DOHH2 (cell line): ENCODE measurements around the gene KRTAP10-3.

Experiments used
- H3F3A ChIP-seq: fragments of 200-600 bp; sonication (generic), shearing (Covaris generic); 2 replicates; pipeline ENCODE4 v1.6.0; 2016; ENCODE audit warnings: antibody characterized with exemption, mild to moderate bottlenecking; ENCODE audit not compliant: control insufficient read depth, insufficient read depth
- H3K27ac ChIP-seq: fragments of 200-600 bp; sonication (generic); 2 replicates; pipeline ENCODE4 v1.5.1; 2014; ENCODE audit warnings: low read depth, mild to moderate bottlenecking, low read length, moderate library complexity
- H3K27me3 ChIP-seq: fragments of 200-600 bp; sonication (generic); 2 replicates; pipeline ENCODE4 v1.6.1; 2014; ENCODE audit warnings: mild to moderate bottlenecking, low read length, mixed read lengths; ENCODE audit not compliant: control insufficient read depth
- H3K36me3 ChIP-seq: fragments of 200-600 bp; sonication (generic); 2 replicates; pipeline ENCODE4 v1.6.1; 2014; ENCODE audit warnings: mild to moderate bottlenecking, low read length, moderate library complexity, mixed read lengths; ENCODE audit not compliant: control insufficient read depth
- H3K4me1 ChIP-seq: fragments of 200-600 bp; sonication (generic); 2 replicates; pipeline ENCODE4 v1.6.1; 2014; ENCODE audit warnings: mild to moderate bottlenecking, low read length, mixed read lengths; ENCODE audit not compliant: control insufficient read depth
- H3K4me2 ChIP-seq: fragments of 200-600 bp; sonication (generic); 2 replicates; pipeline ENCODE4 v1.6.0; 2014; ENCODE audit warnings: mild to moderate bottlenecking, low read length, moderate library complexity
- H3K4me3 ChIP-seq: fragments of 200-600 bp; sonication (generic); 2 replicates; pipeline ENCODE4 v1.5.1; 2014; ENCODE audit warnings: mild to moderate bottlenecking, low read length, mixed read lengths
- H3K79me2 ChIP-seq: fragments of 200-600 bp; sonication (generic); 2 replicates; pipeline ENCODE4 v1.6.1; 2014; ENCODE audit warnings: mild to moderate bottlenecking, low read length, mixed read lengths; ENCODE audit not compliant: control insufficient read depth
- H3K9me2 ChIP-seq: fragments of 200-600 bp; sonication (generic); replicated peaks from 2 replicates; pipeline ENCODE4 v1.6.1; 2014; ENCODE audit warnings: mild to moderate bottlenecking, low read length, mixed read lengths; ENCODE audit not compliant: control insufficient read depth
- H3K9me3 ChIP-seq: fragments of 200-600 bp; sonication (generic); 2 replicates; pipeline ENCODE4 v1.6.1; 2014; ENCODE audit warnings: antibody characterized with exemption, low read length, mixed read lengths; ENCODE audit not compliant: control insufficient read depth, insufficient read depth
- H4K20me1 ChIP-seq: fragments of 200-600 bp; sonication (generic); 2 replicates; pipeline ENCODE4 v1.6.0; 2014; ENCODE audit warnings: low read depth, mild to moderate bottlenecking, antibody characterized with exemption, low read length, moderate library complexity; ENCODE audit not compliant: control insufficient read depth, insufficient read depth
- EZH2phosphoT487 ChIP-seq: fragments of 200-600 bp; sonication (generic); IDR thresholded peaks from 2 replicates; pipeline ENCODE4 v1.6.1; 2017; ENCODE audit warnings: borderline replicate concordance, mild to moderate bottlenecking, antibody characterized with exemption, low read length, moderate library complexity, mixed read lengths
- TF ChIP-seq, protein P1 (sequence below): fragments of 200-600 bp; sonication (generic); IDR thresholded peaks from one replicate; pipeline ENCODE4 v1.5.1; 2014; ENCODE audit warnings: antibody characterized with exemption, mild to moderate bottlenecking, low read depth, low read length; ENCODE audit not compliant: poor library complexity, severe bottlenecking

The KRTAP10-3 gene

DNA sequence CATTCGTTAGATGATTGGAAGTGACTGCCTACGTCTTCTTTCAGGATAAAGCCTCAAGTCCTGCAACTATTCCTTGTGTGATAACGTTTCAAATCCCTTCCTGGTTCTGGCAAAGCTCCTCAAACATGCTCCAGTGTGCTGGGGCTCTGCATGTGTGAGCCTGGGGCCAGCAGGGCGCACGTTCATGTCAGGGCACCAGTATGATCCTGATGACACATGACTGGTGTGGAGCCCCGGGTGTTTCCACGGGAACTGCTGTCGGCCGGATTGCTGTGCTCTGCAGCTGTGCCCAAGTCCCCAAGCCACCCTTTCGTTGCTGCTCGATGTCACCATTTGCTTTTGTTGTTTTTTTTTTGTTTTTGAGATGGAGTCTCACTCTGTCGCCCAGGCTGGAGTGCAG, 39.9 kb downstream of the KRTAP10-3 start:
- Histone ChIP-seq H3K4me3 (no peak overlapping the region), H3K36me3 (no peaks in the 10 kb centered on the region), H3K27me3 (no peaks in the 10 kb centered on the region), H3K4me1 (no peaks in the 10 kb centered on the region), H3K9me2 (no peaks in the 10 kb centered on the region), H3F3A (no peaks in the 10 kb centered on the region), H3K4me2 (no peak overlapping the region), H4K20me1 (no peaks in the 10 kb centered on the region), H3K79me2 (no peaks in the 10 kb centered on the region), H3K9me3 (peaks cover 21% of the 10 kb centered on the region; the same call in 1 of the 2 replicates), H3K27ac (no peak overlapping the region)
- no peak for TF ChIP-seq EZH2phosphoT487
- TF ChIP-seq, protein P1, sequence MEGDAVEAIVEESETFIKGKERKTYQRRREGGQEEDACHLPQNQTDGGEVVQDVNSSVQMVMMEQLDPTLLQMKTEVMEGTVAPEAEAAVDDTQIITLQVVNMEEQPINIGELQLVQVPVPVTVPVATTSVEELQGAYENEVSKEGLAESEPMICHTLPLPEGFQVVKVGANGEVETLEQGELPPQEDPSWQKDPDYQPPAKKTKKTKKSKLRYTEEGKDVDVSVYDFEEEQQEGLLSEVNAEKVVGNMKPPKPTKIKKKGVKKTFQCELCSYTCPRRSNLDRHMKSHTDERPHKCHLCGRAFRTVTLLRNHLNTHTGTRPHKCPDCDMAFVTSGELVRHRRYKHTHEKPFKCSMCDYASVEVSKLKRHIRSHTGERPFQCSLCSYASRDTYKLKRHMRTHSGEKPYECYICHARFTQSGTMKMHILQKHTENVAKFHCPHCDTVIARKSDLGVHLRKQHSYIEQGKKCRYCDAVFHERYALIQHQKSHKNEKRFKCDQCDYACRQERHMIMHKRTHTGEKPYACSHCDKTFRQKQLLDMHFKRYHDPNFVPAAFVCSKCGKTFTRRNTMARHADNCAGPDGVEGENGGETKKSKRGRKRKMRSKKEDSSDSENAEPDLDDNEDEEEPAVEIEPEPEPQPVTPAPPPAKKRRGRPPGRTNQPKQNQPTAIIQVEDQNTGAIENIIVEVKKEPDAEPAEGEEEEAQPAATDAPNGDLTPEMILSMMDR, result no peak

DNA sequence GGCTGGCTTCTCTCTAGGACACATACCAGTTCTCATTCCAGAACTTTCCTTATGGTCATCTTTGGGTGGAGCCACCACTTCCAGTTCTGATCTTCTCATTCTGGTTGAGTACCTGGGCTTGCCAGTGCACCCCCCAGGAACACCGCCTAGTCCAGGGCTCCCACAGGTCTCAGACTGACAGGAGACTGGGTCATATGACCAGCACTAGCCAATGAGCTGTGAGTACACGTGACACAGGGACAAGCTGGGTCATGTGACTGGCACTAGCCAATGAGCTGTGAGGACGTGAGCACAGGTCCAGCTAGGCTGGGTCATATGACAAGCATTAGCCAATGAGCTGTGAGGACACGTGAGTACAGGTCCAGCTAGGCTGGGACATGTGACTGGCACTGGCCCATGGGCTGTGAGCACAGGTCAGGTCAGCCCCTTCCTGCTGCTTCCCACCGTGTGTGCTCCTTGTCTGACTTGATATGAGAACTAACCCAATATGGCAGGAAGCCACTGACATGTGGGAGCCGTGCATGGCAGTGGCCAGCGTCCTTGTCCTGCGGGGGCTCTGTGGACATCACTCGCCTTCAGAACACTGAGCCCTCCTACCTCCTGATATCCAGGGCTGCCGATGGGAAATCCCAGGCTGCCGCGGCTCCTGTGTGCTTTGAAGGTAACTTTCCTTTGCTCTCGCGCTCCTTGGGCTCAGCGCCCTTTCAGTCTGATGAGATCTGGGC, 41.3 kb downstream of the KRTAP10-3 start:
- no peaks in the 10 kb centered on the region for H3K27me3 ChIP-seq
- H3K27ac ChIP-seq, result no peak overlapping the region
- no peak overlapping the region for H3K4me3 ChIP-seq
- no peaks in the 10 kb centered on the region for H3K4me1 ChIP-seq
- H4K20me1 ChIP-seq, result no peaks in the 10 kb centered on the region
- no peaks in the 10 kb centered on the region for H3K36me3 ChIP-seq
- H3K9me3 ChIP-seq, result peaks cover 10% of the 10 kb centered on the region; the same call in 1 of the 2 replicates
- H3F3A ChIP-seq, result no peaks in the 10 kb centered on the region
- no peaks in the 10 kb centered on the region for H3K9me2 ChIP-seq
- TF ChIP-seq, protein P1, result no peak
- no peak for TF ChIP-seq EZH2phosphoT487
- no peak overlapping the region for H3K4me2 ChIP-seq
- H3K79me2 ChIP-seq, result no peaks in the 10 kb centered on the region

DNA sequence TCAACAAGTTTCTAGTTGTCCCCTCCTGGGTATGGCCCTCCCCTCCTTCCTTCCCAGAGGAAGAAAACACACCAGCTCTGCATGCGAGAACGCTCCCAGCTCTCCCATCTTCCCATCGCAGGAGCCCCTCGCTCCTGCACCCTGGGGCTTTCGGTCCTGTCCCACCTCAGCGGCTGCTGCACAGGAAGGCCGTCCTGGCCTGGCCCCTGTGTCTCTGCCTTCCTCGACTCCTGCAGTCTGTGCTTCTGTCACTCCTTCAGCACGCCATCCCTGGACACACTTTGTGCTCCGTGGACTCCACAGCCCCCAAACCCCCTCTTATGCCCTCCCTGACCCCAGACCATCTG, 41.8 kb downstream of the KRTAP10-3 start:
- Histone ChIP-seq H3K4me1 (no peaks in the 10 kb centered on the region), H3K9me2 (no peaks in the 10 kb centered on the region), H3F3A (no peaks in the 10 kb centered on the region), H3K4me2 (no peak overlapping the region), H3K36me3 (no peaks in the 10 kb centered on the region), H3K79me2 (no peaks in the 10 kb centered on the region), H3K27ac (no peak overlapping the region), H4K20me1 (no peaks in the 10 kb centered on the region), H3K4me3 (no peak overlapping the region), H3K9me3 (peaks cover 7% of the 10 kb centered on the region; the same call in 1 of the 2 replicates), H3K27me3 (no peaks in the 10 kb centered on the region)
- TF ChIP-seq, protein P1, result no peak
- TF ChIP-seq EZH2phosphoT487, result no peak
